Upper lobe of left lung (tissue), 6 donors: ENCODE data around the gene DNAJB11. TPM values are rescaled to one million over a fixed set of nuclear protein-coding genes. Genes with fewer than 3 reads are reported as not detected.

Experiments
- ATAC-seq, 2 donors: fragments of 200-7000 bp; cut with Tn5 transposase; one replicate each; pipeline ENCODE4 v1.9.1; 2022; ENCODE audit warnings: mild to moderate bottlenecking in 2 of 2, moderate library complexity in 2 of 2; ENCODE audit not compliant: low FRiP score in 2 of 2
- DNase-seq, 2 donors: peaks; one replicate each; pipeline ENCODE4 v3.0.0-alpha.2; 2019 to 2020
- H3K27ac ChIP-seq, 4 donors: fragments of 200-600 bp; sonication (generic); one replicate each; pipeline ENCODE4 v1.5.1; 2016 to 2019
- H3K27me3 ChIP-seq, 4 donors: fragments of 200-600 bp; sonication (generic); one replicate each; pipeline ENCODE4 v1.5.1; 2017 to 2019
- H3K36me3 ChIP-seq, 4 donors: fragments of 200-600 bp; sonication (generic); one replicate each; pipeline ENCODE4 v1.5.1; 2016 to 2019
- H3K4me1 ChIP-seq, 4 donors: fragments of 200-600 bp; sonication (generic); one replicate each; pipeline ENCODE4 v1.5.1; 2018 to 2019
- H3K4me3 ChIP-seq, 4 donors: fragments of 200-600 bp; sonication (generic); one replicate each; pipeline ENCODE4 v1.5.1; 2017 to 2019; ENCODE audit warnings: mild to moderate bottlenecking in 2 of 4, moderate library complexity in 1 of 4
- H3K9me3 ChIP-seq, 4 donors: fragments of 200-600 bp; sonication (generic); one replicate each; pipeline ENCODE4 v1.5.1; 2018 to 2019
- CTCF ChIP-seq, 6 experiments: fragments of 450-650 bp in 4 of 6; fragments of 200-600 bp in 2 of 6; sonication (generic) in 2 of 6; IDR thresholded peaks; one replicate each; pipeline ENCODE4 v1.5.1; 2016 to 2019; ENCODE audit warnings: antibody characterized with exemption in 6 of 6
- EP300 ChIP-seq, 4 donors: sonication (generic); formaldehyde crosslinking; IDR thresholded peaks; one replicate each; pipeline ENCODE4 v1.5.1; 2017; ENCODE audit warnings: antibody characterized with exemption in 4 of 4, control low read depth in 2 of 4
- POLR2A ChIP-seq, 4 donors: fragments of 450-650 bp; IDR thresholded peaks; one replicate each; pipeline ENCODE4 v1.5.1; 2016 to 2017; ENCODE audit warnings: antibody characterized with exemption in 4 of 4, mild to moderate bottlenecking in 2 of 4
- POLR2AphosphoS5 ChIP-seq, 2 donors: sonication (generic); formaldehyde crosslinking; IDR thresholded peaks; one replicate each; pipeline ENCODE4 v1.5.1; 2017; ENCODE audit warnings: antibody characterized with exemption in 2 of 2
- WGBS, 2 donors: methylation state at CpG; one replicate each; pipeline ENCODE4 v1.1.5; 2017 to 2018; 5-methylcytosine and 5-hydroxymethylcytosine counted together
- total RNA-seq, 6 donors: library from RNA; depleted of rRNA in 4 of 6; stranded (reverse); fragments of >200 nt in 4 of 6; gene quantifications; one replicate each; pipeline versions ENCODE4 v1.1.0 to v1.2.1, GENCODE V29; 2016 to 2021
- donor health status: DM: no; HTN: no; CAD: no; lungs with moderate emphysema.
- donor health status: DM: no; HTN: yes; CAD: no; lungs with severe emphysema.

DNAJB11 gene
- total RNA-seq, 6 donors from 2014 or later, result 10.5 to 52.7 (median 38.9) TPM

GRCh38 chr3:186599142-186599784 lies 28.7 kb downstream of the DNAJB11 start:
- no peaks in the 10 kb centered on the region for H3K27me3 ChIP-seq
- H3K4me1 ChIP-seq, result no peaks in the 10 kb centered on the region
- H3K36me3 ChIP-seq, result no peaks in the 10 kb centered on the region
- 73 to 77% methylated on average over 10 to 12 of the region's 12 CpGs for WGBS, 2 donors
- no peak for TF ChIP-seq POLR2AphosphoS5 (IDR thresholded peaks at IDR 0.05)
- no peak for TF ChIP-seq POLR2A (IDR thresholded peaks at IDR 0.05)
- TF ChIP-seq EP300 (IDR thresholded peaks at IDR 0.05), result no peak
- TF ChIP-seq CTCF (IDR thresholded peaks at IDR 0.05), result no peak
- DNase-seq (peak in 1 of 2 donors; percentile 48), ATAC-seq (no peak)
- no peak overlapping the region for H3K4me3 ChIP-seq
- H3K27ac ChIP-seq, result no peak overlapping the region
- no peaks in the 10 kb centered on the region for H3K9me3 ChIP-seq

- DNase-seq, result no peak
- no peak for ATAC-seq
- no peaks in the 10 kb centered on the region for H3K36me3 ChIP-seq
- no peaks in the 10 kb centered on the region for H3K27me3 ChIP-seq
- TF ChIP-seq EP300 (IDR thresholded peaks at IDR 0.05), result no peak
- no peak for TF ChIP-seq POLR2AphosphoS5 (IDR thresholded peaks at IDR 0.05)
- no peak for TF ChIP-seq POLR2A (IDR thresholded peaks at IDR 0.05)
- TF ChIP-seq CTCF (IDR thresholded peaks at IDR 0.05), result no peak
- no peak overlapping the region for H3K27ac ChIP-seq
- no peak overlapping the region for H3K4me3 ChIP-seq
- WGBS, 2 donors, result 95 to 100% methylated on average over 1 to 2 of the region's 2 CpGs
- H3K9me3 ChIP-seq, result no peaks in the 10 kb centered on the region
- H3K4me1 ChIP-seq, result no peaks in the 10 kb centered on the region
These were observed 29.3 kb downstream of the DNAJB11 start for GRCh38 chr3:186599785-186600166.

DNA sequence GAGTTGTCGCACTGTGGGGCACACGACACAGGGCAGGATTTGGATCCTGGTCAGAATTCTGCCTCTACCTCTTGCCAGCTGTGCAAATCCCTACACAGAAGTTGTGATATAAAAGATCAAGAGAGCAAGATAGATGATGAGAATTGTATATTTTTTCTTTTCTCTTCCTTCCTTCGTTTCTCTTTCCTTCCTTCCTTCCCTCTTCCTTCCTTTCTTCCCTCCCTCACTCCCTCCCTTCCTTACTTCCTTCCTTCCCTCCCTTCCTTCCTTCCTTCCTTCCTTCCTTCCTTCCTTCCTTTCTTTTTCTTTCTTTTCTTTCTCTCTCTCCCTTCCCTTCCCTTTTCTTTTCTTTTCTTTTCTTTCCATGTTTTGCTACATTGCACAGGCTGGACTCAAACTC lies 30.4 kb downstream of the DNAJB11 start:
- no peak for ATAC-seq
- Histone ChIP-seq H3K27ac (no peak overlapping the region), H3K36me3 (no peaks in the 10 kb centered on the region), H3K27me3 (no peaks in the 10 kb centered on the region), H3K4me1 (no peaks in the 10 kb centered on the region), H3K4me3 (no peak overlapping the region), H3K9me3 (no peaks in the 10 kb centered on the region)
- WGBS, 2 donors, result 66 to 74% methylated on average over 3 of the region's 3 CpGs
- no peak for DNase-seq
- TF ChIP-seq POLR2A (IDR thresholded peaks at IDR 0.05), result no peak
- no peak for TF ChIP-seq CTCF (IDR thresholded peaks at IDR 0.05)
- TF ChIP-seq POLR2AphosphoS5 (IDR thresholded peaks at IDR 0.05), result no peak
- no peak for TF ChIP-seq EP300 (IDR thresholded peaks at IDR 0.05)

DNA sequence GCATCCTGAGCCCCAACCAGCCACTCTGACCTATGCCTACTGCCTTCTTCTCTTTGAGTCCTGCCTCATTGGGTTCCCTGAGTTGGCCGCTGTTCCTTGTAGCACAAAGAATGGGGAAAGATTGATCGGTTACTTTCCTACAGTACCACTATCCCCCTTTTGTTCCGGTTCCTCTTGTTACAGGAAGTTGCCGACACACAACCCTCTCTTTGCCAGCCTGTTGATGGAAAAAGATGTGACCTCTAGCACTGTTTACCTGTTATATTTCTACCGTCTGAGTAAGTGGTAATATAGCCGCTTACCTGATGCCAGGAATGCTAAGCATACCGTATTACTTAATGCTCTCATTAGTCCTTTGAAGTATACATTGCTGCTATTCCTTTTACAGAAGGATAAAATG lies 32.6 kb downstream of the DNAJB11 start:
- Histone ChIP-seq H3K9me3 (no peaks in the 10 kb centered on the region), H3K27me3 (no peaks in the 10 kb centered on the region), H3K36me3 (no peaks in the 10 kb centered on the region), H3K4me1 (no peaks in the 10 kb centered on the region), H3K27ac (no peak overlapping the region), H3K4me3 (no peak overlapping the region)
- DNase-seq (no peak), ATAC-seq (no peak)
- TF ChIP-seq EP300 (IDR thresholded peaks at IDR 0.05), result no peak
- TF ChIP-seq POLR2A (IDR thresholded peaks at IDR 0.05), result no peak
- TF ChIP-seq CTCF (IDR thresholded peaks at IDR 0.05), result no peak
- no peak for TF ChIP-seq POLR2AphosphoS5 (IDR thresholded peaks at IDR 0.05)
- WGBS, 2 donors, result 76 to 84% methylated on average over 7 of the region's 7 CpGs

GRCh38 chr3:186605078-186605477 lies 34.6 kb downstream of the DNAJB11 start:
- Histone ChIP-seq H3K27ac (no peak overlapping the region), H3K27me3 (no peaks in the 10 kb centered on the region), H3K36me3 (no peaks in the 10 kb centered on the region), H3K4me3 (no peak overlapping the region), H3K4me1 (no peaks in the 10 kb centered on the region), H3K9me3 (no peaks in the 10 kb centered on the region)
- DNase-seq, result no peak
- no peak for ATAC-seq
- TF ChIP-seq POLR2A (IDR thresholded peaks at IDR 0.05), result no peak
- TF ChIP-seq POLR2AphosphoS5 (IDR thresholded peaks at IDR 0.05), result no peak
- no peak for TF ChIP-seq EP300 (IDR thresholded peaks at IDR 0.05)
- no peak for TF ChIP-seq CTCF (IDR thresholded peaks at IDR 0.05)
